ENCODE data around the gene ABHD10.

GRCh38 chr3:112027826-112028225 is 49.0 kb downstream of the ABHD10 start:
- no peak for TF ChIP-seq CTCF (conservative IDR thresholded peaks at IDR 0.05)
- no peak for TF ChIP-seq EZH2 (IDR thresholded peaks at IDR 0.05; ENCODE audit: low read depth)
